HL-60 (cell line): ENCODE measurements around the gene SPON2.
A peak's percentile ranks its signal among the peaks of the same experiment; 100 is the strongest.

Source experiments
- DNase-seq, 2 experiments: peaks; one replicate each; pipeline ENCODE4 v3.0.0-alpha.2; 2010 to 2020; ENCODE audit warnings: low read depth in 1 of 2, low spot score in 1 of 2
- H3K27ac ChIP-seq: fragments of 250-450 bp; sonication (Bioruptor Pico); replicated peaks from 2 replicates; pipeline ENCODE4 v1.5.1; 2020; ENCODE audit warnings: mild to moderate bottlenecking, moderate library complexity
- H3K27me3 ChIP-seq: fragments of 250-450 bp; sonication (Bioruptor Pico); 2 replicates; pipeline ENCODE4 v1.5.1; 2021; ENCODE audit warnings: mild to moderate bottlenecking, moderate library complexity; ENCODE audit not compliant: insufficient read depth, poor library complexity, severe bottlenecking
- H3K4me3 ChIP-seq: replicated peaks from 2 replicates; pipeline ENCODE4 v1.5.1; 2011; ENCODE audit warnings: mild to moderate bottlenecking, control low read depth, low read length; ENCODE audit not compliant: insufficient read depth
- CTCF ChIP-seq: IDR thresholded peaks from one replicate; pipeline ENCODE4 v1.5.1; 2011; ENCODE audit warnings: low read length, control low read depth, inconsistent platforms; ENCODE audit not compliant: insufficient read depth
- GABPA ChIP-seq: IDR thresholded peaks from 2 replicates; pipeline ENCODE4 v1.6.1; 2012; ENCODE audit warnings: low read depth
- POLR2AphosphoS5 ChIP-seq: IDR thresholded peaks from 2 replicates; pipeline ENCODE4 v1.6.1; 2012; ENCODE audit warnings: low read depth
- SPI1 ChIP-seq: IDR thresholded peaks from 2 replicates; pipeline ENCODE4 v1.6.1; 2012; ENCODE audit warnings: low read depth, mild to moderate bottlenecking, borderline replicate concordance
- TF ChIP-seq, protein P1 (sequence below): IDR thresholded peaks from 2 replicates; pipeline ENCODE4 v1.6.1; 2012; ENCODE audit warnings: low read depth; ENCODE audit not compliant: insufficient replicate concordance

The SPON2 gene

GRCh38 chr4:1201851-1202525 is 29.6 kb upstream of the SPON2 start:
- Histone ChIP-seq H3K27ac (peak overlapping the region; percentile 93), H3K27me3 (no peaks in the 10 kb centered on the region), H3K4me3 (no peak overlapping the region)
- DNase-seq, result peak; percentile 85 to 90
- TF ChIP-seq CTCF (no peak), POLR2AphosphoS5 (peak; percentile 70), SPI1 (no peak)
- TF ChIP-seq, protein P1, sequence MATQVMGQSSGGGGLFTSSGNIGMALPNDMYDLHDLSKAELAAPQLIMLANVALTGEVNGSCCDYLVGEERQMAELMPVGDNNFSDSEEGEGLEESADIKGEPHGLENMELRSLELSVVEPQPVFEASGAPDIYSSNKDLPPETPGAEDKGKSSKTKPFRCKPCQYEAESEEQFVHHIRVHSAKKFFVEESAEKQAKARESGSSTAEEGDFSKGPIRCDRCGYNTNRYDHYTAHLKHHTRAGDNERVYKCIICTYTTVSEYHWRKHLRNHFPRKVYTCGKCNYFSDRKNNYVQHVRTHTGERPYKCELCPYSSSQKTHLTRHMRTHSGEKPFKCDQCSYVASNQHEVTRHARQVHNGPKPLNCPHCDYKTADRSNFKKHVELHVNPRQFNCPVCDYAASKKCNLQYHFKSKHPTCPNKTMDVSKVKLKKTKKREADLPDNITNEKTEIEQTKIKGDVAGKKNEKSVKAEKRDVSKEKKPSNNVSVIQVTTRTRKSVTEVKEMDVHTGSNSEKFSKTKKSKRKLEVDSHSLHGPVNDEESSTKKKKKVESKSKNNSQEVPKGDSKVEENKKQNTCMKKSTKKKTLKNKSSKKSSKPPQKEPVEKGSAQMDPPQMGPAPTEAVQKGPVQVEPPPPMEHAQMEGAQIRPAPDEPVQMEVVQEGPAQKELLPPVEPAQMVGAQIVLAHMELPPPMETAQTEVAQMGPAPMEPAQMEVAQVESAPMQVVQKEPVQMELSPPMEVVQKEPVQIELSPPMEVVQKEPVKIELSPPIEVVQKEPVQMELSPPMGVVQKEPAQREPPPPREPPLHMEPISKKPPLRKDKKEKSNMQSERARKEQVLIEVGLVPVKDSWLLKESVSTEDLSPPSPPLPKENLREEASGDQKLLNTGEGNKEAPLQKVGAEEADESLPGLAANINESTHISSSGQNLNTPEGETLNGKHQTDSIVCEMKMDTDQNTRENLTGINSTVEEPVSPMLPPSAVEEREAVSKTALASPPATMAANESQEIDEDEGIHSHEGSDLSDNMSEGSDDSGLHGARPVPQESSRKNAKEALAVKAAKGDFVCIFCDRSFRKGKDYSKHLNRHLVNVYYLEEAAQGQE, result no peak

- Histone ChIP-seq H3K27ac (peak overlapping the region; percentile 93), H3K4me3 (peak overlapping the region; percentile 47), H3K27me3 (no peaks in the 10 kb centered on the region)
- peak; percentile 36 to 39 for DNase-seq
- TF ChIP-seq, protein P1, result no peak
- no peak for TF ChIP-seq CTCF
- no peak for TF ChIP-seq GABPA
- no peak for TF ChIP-seq SPI1
- TF ChIP-seq POLR2AphosphoS5, result no peak
Observed at GRCh38 chr4:1200425-1201035, 28.1 kb upstream of the SPON2 start.

DNA sequence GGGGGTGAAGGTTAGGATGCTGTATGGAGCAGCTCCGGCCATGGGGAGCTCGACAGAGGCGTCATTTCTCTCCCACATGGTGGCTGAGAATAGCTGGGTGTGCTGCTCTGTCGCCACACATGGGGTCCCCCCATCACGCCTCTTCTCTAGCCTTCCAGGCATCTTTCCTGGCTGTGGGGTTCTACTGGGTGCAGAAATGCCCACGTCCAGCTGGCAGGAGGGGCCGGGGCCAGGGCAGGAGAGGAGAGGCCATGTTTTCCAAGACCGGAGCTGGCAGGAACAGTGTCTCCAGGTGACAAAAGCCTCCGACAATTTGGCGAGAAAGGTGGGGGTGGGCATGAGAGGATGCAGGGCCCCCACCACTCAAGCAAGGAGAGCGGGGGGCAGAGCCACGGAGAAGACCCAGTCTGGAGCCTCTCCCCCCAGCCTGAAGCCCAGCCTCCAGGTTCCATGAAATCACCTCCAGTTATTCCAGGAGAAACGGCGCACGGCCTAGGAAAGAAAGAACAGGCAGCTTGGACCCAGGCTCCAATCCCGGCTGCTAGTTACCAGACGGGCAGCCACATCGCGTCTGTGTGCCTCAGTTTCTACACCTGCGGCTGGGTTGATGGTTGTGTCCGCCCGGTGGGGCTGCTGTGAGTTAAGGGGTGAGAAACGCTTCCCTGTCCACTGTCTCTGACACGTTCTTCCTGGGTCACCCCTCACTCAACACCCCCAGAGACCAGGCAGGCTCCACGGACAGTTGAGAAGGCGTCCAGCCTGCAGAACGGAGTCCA is 27.4 kb upstream of the SPON2 start:
- no peak for TF ChIP-seq CTCF
- TF ChIP-seq POLR2AphosphoS5, result no peak
- TF ChIP-seq GABPA, result no peak
- TF ChIP-seq, protein P1, result no peak
- no peak for TF ChIP-seq SPI1
- H3K4me3 ChIP-seq, result peak overlapping the region; percentile 47
- peak overlapping the region; percentile 93; the same call in 1 of the 2 replicates for H3K27ac ChIP-seq
- no peaks in the 10 kb centered on the region for H3K27me3 ChIP-seq
- DNase-seq, result no peak
